ENCODE results near the gene IL22RA1.

The IL22RA1 gene

DNA sequence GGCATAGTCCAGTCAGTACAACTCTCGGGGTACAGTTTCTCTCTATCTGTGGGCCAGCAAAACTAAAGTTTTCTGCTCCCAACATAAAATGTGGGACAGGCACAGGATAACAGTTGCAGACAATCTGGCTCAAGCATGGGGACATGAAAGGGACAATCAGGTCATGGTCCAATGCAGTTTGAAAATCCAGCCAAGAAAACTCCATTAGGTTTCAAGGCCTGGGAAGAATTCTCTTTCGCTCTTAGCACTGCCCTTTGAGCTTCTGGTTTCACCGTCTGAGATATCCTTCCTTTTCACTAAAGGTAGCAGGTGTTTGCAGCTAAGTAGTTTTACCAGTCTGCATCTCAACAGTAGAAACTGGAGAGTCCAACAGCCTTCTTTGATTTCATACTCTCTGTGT lies 21.1 kb upstream of the IL22RA1 start:
- no peak for DNase-seq

DNA sequence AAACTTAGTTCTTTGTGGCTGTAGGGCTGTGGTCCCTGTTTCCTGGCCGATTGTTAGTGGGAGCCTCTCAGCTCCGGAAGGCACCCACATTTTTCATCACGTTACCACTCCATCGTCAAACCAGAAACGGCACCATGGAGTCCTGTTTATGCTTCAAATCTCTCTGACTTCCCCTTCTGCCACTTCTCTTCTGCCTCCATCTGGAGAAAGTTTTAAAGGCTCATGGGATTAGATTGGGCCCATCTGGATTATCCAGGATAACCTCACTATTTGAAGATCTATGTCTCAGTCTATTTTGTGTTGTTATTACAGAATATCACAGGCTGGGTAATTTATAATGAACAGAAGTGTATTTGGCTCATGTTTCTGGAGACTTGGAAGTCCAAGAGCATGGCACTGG lies 19.3 kb upstream of the IL22RA1 start:
- no peak for DNase-seq

DNA sequence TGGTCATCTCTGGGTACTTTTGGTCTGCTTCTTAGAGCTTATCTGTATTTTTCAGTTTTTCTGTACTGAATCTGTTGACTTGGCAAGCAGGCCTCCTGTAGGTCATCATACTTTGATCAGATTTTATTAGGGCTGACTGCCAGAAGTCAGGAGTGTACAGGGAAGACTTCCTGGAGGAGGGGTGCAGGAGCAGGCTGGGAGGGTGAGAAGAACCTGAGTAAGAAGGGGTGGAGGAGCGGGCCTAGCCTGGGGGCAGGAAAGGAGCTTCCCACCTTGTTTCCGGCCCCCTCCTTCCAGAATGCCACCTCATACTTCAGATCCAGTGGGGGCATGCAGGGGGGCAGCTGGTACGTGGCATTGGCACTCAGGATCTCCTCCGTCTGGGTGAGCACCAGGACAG lies 18.3 kb upstream of the IL22RA1 start:
- no peak for DNase-seq

DNA sequence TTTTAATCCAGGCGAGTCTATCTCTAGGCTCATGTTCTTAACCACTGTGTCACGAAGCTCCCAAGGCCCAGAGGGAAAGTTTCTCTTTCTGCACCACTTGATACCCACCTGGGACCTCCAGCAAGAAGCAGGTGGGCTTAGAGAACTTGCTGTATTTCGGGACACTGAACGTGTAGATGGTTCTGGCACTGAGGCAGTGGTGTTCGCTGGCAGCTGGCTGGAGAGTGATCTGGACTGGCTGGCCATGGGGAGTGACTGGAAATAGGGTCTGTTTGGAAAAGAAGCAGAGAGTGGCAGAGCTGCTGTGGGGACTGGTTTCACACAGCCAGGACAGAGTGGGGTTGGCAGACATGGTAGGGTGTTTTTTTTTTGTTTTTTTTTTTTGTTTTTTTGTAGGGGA lies 16.4 kb upstream of the IL22RA1 start:
- DNase-seq = no peak

DNA sequence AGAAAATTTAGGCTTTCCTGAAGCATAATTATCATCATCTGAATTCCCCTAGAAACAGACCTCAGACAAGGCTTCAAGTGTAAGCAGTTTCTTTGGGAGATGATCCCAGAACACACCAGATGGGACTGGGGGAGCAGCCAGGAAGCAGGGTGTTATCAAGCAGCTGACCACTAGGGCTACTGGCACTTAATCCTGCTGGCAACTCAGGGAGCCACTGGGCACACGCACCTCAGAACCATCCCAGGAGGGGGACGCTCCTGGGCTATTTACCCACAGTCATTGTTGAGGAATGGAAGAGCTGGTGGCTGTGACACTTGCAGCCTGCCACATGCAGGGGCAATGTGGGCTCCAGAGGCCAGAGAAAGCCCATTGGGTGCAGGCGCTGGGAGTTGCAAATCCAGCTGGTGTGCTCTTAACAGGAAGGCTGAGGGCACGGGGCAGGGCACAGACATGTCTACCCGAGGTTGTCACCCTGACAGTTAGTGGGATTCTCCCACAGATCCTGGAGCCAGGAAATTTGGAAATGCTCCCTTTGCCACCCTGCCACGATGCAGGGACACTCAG lies 15.1 kb upstream of the IL22RA1 start:
- DNase-seq = no peak

DNA sequence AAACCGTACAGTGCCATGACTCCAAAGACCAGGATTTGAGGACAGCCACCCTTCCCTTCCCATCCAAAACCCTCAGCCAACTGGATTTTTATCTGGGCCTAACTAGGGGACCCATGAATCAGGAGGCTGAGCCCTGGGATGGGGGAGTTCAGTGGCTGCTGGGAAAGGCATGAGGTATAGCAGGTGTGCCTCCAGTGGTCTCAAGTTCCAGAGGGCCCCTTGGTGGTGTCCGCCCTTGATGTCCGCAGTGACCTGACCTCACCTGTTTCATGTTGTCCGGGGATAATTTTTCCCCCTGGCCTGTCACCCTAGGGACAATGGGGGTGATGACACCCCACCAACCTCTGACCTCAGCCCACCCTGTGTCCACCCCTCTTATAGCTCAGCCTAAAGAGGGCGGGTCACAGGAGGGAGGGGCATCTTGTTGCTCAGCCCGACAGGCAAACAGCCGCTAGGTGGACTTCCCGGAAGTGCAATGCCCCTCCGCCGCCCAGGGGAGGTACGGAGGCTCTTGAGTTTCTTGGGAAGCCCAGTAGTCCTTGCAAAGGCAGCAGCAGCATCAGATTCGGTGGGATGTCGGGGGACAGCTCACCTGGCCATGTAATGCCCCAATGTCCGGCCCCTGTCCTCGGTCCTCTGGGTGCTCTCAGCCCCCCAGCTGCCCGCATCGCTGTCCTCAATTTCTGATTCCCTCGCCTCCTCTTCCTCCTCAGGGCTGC lies 13.8 kb upstream of the IL22RA1 start:
- DNase-seq = no peak

DNA sequence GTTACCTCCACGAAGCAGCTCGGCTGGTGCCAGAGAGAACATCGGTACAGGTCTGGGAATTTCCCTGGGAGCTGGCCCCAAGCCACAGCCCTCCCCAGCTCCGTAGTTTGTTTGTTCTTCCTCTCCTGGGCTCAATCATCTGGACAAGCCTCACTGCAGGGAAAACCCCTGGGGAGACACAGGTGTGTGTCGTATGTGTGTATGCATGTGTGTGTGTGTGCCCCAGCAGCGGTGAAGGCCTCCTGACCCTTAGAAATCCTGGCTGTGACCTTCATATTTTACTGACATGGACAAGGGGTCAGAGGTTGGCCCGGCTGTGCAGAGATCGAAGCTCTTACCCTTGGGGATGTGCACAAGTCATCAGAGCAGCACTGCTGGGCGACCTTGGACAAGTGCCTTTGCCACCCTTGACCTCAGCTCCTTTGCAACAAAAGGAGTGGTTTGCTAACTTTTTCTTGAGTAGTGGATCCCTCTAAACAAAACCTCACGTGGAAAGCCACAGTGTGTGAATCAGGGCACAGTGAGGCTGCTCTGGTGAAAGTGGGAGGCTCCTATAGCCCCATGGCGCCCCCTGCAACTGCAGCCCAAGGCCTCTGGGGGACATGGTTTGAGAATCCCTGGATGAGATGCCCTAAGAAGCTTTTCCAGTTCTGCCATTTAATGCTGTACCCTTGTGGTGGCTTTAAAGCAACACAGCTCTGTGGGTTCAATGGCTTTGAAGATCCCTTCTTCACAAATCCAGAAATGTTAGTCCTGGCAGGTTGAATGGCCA lies 12.3 kb upstream of the IL22RA1 start:
- DNase-seq = peak; percentile 22 to 57

DNA sequence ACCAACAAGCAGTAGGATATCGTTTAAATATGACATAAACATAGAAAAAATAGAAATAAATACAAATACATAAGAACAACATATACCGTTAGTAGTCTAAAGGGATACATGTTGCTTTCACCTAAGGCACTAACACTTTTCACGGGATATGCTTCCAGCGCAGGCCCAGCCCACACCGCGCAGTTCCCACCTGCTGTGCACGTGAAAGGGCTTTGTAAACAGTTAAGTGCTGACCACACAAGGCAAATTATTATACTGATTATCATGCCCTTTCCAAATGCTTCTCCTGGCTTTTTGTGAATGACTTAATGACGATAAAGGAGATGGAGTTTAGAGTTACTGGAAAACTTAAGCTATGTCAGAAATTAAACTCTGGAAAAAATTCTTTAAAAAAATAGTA lies 11.3 kb upstream of the IL22RA1 start:
- DNase-seq = peak; percentile 12 to 25

DNA sequence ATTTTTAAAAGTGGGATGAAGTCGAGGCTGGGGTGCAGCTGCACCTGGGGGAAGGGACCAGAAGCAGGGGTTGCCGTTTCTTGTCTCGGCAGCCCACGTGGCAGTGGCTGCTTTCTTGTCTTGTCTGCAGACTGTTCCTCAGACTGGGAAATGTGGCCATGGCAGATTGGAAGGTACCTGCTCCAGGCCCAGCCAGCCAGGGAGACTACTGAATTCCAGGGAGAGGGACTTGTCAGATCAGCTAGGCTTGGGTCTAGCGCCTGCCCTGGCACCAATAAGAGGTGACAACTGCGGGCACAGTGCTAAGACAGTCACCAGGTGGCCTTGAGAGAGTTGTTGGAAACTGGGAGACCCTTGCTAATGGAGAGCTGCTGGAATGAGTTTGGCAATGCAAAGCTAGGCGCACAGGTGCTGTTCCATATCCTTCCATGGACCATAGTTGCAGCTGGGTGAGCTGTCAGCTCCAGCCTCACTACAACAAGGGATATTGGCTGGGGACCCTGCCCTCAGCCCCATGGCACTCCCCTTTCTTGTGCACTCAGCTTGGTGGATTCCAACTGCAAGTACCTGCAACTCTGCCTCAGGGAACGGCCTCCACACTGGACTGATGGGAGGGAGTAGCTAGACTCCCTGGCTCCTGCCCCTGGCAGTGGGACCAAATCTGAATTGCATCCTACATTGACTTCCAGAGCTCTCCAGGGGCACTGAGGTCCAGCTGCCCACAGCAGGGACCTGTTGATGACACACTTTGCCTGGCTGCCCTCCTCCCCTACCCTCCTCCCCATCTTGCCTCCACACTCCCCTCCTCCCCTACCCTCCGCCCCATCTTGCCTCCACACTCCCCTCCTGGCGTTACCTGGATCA lies 9.9 kb upstream of the IL22RA1 start:
- no peak for DNase-seq

DNA sequence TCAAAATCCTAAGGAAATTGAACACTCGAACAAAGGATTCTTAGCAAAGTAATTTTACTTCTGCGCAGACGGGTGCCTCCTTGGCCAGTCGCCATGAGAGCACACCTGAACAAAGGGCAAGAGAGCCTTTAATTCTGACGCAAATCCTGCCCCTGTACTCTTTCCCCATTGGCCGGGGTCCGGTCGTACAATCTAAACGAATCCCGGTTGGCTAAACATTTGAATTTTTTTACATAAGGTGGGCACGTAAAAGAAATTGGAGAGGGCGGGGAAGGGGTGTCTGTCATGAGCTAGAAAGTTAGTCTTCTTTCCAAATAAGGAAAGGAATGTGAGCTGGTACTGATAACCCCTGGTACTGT lies 8.2 kb upstream of the IL22RA1 start:
- DNase-seq = no peak

DNA sequence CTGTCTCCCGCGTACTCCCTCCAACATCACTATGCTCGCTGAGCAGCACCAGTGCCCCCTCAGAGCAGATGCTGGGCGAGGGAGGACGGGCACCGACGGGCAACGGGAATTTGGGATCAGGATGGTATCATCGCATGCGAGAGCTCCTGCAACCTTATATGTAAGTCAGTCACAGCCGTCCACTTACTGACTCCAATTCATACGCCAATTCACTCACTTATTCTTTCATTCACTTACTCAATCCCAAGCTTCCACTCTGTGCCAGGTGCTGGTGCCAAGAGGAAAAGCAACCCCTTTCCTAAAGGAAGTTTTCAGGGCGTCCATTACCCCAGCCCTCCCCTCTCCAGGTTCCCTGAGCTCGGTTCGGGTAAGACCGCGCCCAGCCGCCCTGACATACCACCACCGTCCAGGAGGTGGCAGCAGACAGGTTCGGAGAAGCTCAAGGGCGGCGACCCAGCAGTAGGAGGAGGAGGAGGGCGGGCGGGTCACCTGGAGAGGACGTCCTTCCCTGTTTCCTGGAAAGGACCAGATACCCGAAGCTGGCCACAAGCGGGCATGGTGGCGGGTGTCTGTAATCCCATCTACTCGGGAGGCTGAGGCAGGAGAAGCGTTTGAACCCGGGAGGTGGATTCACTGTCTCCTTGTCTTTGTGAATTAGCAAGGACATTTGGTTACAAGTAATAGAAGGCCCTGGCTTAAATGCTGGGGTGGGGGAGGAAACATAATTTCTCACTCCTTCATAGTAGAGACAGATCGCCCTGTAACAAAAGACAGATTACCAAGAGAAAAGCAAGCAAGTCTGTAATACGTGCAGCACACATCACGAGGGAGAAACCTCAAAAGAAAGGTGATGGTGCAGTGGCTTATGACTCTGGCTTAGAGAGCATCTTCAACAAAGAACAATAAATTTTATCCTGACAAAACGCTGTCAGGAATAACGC lies 7.6 kb upstream of the IL22RA1 start:
- peak; percentile 59 to 83 for DNase-seq

DNA sequence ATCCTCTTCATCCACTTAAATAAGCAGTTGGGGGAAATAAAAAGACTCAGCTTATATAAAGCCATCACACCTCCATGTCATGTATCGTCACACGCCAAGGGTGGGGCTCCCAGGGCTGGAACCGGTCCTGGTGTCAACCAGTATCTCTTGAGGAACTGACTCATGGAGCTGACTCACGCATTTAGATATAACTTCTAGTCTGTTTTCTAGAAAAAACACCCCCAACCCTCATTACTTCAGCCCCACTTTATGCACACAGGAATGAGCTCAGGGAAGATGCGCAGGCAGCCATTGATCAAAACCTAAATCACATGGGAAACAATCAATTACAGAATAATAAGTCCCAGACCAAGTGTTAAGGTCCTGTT lies 6.9 kb upstream of the IL22RA1 start:
- no peak for DNase-seq

DNA sequence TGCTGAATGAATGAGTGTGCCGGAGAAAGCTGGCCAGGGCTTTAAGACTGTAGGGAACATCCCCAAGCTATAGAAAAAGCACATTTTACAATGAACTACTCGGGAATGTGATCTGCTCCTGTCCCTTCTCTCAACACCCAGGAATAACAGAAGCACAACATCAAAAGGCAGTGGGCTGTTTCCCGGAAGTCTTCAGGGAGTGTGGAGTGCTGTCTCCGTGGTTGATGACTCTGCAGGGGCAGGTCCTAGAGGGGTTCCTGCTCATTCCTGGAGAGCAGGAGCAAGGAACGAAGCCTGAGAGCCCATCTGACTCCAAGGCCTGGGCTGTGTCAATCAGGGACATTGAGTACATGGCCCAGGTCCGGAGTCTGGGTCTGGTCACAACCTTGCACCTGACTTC lies 4.9 kb upstream of the IL22RA1 start:
- DNase-seq = no peak

DNA sequence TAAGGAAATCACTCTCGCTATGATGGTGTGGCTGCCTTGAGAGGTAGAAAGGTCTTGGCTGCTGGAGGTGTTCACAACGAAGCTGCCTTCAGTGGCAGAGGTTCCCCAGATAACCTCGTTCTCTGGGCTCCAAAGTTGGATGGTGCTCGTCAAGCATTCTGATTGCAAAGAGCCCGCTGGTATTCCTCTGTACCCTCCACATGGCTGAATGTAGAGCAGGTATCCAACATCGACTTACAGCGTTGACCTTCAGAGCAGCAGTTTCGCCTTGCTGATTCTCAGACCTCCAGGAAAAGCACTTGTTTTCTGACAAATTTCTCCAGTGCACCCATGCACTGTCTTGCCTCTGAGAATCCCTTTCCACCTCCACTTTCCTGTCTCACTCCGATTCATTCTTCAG lies 4.3 kb upstream of the IL22RA1 start:
- no peak for DNase-seq

DNA sequence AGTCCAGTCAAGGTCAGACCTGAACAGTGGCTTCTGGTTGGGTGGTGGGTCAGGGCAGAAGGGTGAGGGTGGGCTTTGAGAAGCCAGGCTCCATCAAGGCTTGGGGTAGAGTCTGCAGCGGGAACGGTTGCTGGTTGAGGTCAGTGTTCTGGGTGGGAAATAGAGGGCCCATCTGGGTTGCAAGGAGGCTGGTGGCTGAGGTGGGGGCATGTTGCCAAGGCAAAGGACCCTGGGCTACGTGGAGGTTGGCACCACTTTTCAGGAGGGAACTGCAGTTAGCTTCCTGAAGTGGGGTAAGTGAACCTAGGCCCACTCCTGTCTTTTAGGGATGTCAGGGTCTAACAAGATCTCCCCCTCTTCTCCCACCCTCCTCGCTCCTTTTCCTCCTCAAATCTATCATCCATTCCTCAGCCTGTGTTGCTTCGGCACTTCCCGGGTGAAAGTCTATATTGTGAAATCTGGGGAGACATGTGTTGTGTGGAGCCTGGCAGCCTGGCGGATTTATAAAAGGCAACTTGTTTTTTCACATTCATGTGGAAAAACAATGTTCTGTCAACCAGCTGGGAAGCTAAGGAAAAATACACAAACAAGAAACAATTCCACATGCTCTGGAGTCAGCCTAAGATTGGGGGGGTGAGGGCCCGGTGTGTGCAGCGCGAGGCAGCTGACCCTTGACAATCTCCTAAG lies 1.5 kb downstream of the IL22RA1 start:
- DNase-seq = no peak

DNA sequence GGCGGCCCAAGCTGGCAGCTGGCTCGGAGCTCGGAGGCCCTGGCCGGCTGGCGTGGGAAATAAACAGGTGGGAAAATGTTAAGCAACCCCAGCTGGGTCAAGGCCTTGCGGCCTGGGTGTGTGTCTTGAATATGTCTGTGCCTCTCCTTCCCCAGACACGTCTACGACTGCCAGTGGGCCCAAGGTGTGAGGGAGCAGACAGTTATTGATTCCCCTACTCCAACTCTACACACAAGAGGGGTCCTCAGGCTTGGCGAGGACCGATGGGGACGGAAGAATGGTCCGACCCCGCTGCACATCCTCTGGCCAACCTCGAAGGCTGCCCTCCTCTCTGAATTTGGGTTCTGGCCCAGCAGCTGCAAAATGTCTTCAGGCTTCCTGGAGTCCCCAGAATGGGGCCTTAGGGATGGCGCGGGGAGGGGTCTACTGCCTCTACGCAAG lies 2.2 kb downstream of the IL22RA1 start:
- no peak for DNase-seq

DNA sequence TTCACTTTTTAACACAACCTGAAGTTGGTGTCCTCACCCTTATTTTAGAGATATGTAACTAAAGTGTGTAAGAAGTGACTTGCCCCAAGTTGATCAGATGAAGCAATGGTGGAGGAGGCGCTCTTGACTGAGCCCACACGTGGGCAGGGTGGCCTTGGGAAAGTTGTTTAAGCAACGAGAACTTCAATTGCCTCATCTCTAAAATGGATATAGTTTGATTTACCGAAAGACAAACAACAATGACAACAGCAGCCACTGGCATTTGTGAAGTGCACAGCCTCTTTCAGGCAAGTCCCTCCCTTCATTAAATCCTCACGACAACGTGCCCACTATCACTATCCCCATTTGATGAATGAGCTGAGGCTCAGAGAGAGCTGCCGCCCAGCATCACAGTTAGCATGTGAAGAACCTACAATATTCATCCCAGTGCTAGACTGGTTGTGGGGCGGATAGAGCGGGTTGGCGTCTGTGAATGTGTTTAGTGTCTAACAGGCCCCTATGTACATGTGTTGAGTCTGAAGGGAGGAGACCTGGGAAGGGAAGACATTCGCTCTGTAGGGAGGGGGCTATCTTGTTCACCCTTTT lies 3.0 kb downstream of the IL22RA1 start:
- DNase-seq = no peak

DNA sequence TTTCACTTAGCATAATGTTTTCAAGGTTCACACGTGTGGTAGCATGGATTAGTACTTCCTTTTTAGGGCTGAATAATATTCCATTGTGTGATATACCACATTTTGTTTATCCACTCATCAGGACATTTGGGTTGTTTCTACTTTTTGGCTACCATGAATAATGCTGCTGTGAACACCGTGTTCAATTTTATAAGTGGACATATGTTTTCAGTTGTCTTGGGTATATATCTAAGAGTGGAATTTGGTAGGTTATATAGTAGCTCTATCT lies 3.8 kb downstream of the IL22RA1 start:
- no peak for DNase-seq

DNA sequence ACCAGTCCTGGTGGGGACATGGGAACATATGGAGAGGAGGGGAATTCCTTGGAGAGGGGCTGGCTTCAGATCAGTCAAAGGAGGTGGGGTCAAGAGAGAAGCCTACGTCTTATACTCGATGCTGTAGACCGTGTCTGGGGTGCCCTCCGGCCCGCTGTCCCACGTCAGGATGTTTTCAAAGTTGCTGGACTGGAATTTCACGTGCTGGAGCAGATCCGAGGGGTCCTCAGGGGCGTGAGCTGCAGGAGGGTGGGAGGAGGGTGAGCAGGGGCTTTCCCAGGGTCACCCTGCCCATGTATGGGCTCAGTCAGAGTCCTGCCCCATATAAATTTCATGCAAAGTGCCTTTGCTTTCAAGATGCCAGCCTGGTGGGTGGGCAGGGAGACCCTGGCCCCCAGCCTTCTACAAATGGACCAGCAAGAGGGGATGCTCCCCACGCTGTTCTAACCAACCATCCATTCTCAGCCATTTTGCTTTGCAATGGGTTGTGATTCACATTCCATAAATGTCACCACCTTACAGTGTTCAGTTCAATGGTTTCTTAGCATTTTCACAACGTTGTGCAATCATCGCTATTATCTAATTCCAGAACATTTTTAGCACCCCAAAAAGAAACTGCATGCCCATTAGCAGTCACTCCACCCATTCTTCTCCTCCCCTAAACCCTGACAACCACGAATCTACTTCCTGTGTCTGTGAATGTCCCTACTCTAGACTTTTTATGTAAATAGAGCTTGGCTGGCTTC lies 4.3 kb downstream of the IL22RA1 start:
- no peak for DNase-seq

DNA sequence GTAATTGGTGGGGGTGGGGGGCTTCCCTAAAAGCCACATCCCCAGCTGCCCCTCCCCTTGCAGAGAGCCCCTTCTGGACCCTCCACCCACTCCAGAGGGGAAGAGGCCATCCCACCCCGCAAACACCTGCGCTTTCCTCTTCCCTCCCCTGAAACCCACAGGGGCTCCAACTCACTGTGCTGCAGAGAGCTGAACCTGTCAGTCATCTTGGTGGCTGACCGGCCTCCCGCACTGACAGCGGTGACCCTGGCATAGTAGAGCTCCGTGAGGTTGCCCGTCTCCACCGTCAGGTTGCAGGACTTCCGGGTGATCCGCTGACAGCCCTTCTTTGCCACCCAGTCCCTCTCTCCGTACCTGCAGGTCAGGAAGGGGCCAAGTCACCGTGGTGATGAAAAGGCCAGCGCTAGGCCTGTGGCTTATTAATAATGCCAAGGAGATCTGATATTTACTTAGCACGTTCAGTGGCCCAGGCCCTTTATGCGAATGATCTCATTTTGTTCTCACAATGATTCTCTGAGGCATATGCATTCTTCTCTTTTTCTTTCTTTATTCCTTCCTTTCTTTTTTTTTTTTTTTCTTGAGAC lies 5.9 kb downstream of the IL22RA1 start:
- DNase-seq = no peak

Data from NCI-H187 (cell line).